H1 (cell line): ENCODE measurements around the gene DRAXIN. TPM values are rescaled to one million over a fixed set of nuclear protein-coding genes. Genes with fewer than 3 reads are reported as not detected.

Source experiments
- BRCA1 ChIP-seq: IDR thresholded peaks from 2 replicates; pipeline ENCODE4 v1.6.1; 2012; ENCODE audit warnings: low read depth, low read length, improper control_type of control experiment
- CEBPB ChIP-seq: IDR thresholded peaks from 2 replicates; pipeline ENCODE4 v1.6.1; 2012; ENCODE audit warnings: low read depth, low read length
- MAFK ChIP-seq: IDR thresholded peaks from 2 replicates; pipeline ENCODE4 v1.6.1; 2012; ENCODE audit warnings: low read depth, mild to moderate bottlenecking, improper control_type of control experiment, low read length
- NANOG ChIP-seq: IDR thresholded peaks from 2 replicates; pipeline ENCODE4 v1.6.1; 2011; ENCODE audit warnings: low read length, low read depth, mild to moderate bottlenecking, inconsistent platforms; ENCODE audit not compliant: insufficient read depth, poor library complexity, severe bottlenecking
- RNF2 ChIP-seq: fragments of 200-900, 300-1000 bp; sonication (generic); IDR thresholded peaks from 2 replicates; pipeline ENCODE4 v1.7.1; 2016; ENCODE audit warnings: borderline replicate concordance, low read depth, mild to moderate bottlenecking, antibody characterized with exemption, low read length; ENCODE audit not compliant: poor library complexity, severe bottlenecking; ENCODE audit errors: missing control alignments
- polyA plus RNA-seq, 7 experiments: library from polyadenylated mRNA; depleted of rRNA in 3 of 7; stranded (reverse) in 5 of 7; unstranded in 2 of 7; fragments of >200 nt in 5 of 7; fragments of 200-250 nt in 2 of 7; gene quantifications; 1 replicate in 5 of 7; 2 replicates in 1 of 7; 4 replicates in 1 of 7; pipeline versions ENCODE4 v1.2.1 to v1.2.3, GENCODE V29; 2011 to 2013; ENCODE audit warnings: missing spikeins in 2 of 7, mixed read lengths in 2 of 7
- total RNA-seq: library from RNA; stranded (reverse); fragmentation: NEBNext Ultra II Directional; extraction: Animal tissue kit (Norgen Biotek cat#: 25700); gene quantifications from 2 replicates; pipeline ENCODE4 v1.2.1, GENCODE V29; 2021

DRAXIN gene
- total and polyA plus RNA-seq, 2 of the 8 experiments (the other 6 are each of a cell fraction or from before 2014, with no cell fraction given) = 4.6 to 17.6 TPM

DNA sequence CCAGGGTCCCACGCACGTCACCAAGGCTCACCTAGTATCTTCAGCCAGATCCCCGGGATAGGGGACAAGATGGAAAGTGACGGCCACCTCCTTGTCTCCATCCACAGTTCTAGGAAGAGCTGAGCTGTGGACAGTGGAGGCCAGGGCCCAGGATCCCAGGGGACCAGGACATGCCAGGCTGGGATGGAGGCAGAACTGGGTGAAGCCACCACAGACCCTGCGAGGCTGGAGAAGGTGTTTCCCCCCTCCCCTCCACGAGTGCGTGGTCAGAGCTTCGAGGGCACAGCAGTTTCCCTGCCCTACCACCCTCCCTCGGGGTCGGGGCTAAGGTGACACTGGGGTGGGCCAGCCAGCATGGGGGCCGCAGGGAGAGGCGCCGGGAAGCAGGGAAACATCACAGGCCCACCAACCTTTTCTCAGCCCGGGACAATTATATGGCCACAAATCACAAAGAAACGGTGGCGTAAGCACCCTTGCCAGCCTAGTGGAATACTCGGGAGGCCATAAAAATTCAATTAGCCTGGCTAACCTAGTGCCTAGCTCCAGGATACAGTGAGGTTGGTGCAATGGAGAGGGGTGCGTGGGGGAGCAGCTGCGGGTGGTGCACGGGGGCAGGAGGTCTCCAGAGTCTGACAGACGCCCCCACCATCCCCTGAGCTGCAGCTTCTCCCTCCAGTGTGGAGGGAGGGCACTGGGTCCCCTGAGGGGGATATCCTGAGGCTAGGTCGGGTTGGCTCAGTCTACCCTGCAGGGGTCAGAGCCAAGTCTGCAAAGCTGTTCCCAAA, 13.4 kb downstream of the DRAXIN start (continued):
- TF ChIP-seq MAFK = no peak
- no peak for TF ChIP-seq RNF2
- TF ChIP-seq NANOG = no peak
- no peak for TF ChIP-seq BRCA1
- TF ChIP-seq CEBPB = no peak
